GM12865 (cell line): ENCODE results near the gene SAE1.

ENCODE experiments used
- DNase-seq: peaks from one replicate; pipeline ENCODE4 v3.0.0; 2010; ENCODE audit warnings: low read depth
- H3K4me3 ChIP-seq: 2 replicates; pipeline ENCODE4 v1.5.1; 2011; ENCODE audit warnings: mild to moderate bottlenecking, low read depth, low read length, control low read depth
- TF ChIP-seq, protein P1 (sequence below): IDR thresholded peaks from 2 replicates; pipeline ENCODE4 v1.5.1; 2011; ENCODE audit warnings: low read length, control low read depth, low read depth, inconsistent platforms; ENCODE audit not compliant: insufficient read depth; ENCODE audit errors: missing control alignments

Gene SAE1

DNA sequence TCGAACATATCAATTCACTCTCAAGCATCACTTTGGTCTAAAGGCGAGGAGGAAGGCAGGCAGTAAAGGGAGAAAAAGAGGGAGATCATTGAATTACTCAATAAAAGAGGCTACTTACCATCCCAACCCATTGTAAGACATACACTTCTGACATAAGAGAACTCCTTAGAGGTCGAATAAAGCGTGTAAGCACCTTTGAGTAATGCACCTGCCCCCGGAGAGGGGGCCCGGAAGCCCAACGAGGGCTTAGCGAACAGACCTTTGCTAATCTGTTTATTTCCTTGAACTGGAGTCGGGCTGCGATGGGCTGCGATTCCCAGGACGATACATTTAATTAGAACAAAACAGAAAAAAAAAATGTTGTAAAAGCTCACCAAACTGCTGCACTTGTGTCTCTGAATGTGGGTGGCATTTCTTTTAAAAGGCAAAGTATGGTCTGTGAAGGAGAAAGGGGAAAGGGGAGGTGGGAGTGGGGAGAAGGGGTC lies 20.1 kb upstream of the SAE1 start:
- H3K4me3 ChIP-seq: peak overlapping the region; percentile 98
- DNase-seq: peak; percentile 59
- TF ChIP-seq, protein P1, sequence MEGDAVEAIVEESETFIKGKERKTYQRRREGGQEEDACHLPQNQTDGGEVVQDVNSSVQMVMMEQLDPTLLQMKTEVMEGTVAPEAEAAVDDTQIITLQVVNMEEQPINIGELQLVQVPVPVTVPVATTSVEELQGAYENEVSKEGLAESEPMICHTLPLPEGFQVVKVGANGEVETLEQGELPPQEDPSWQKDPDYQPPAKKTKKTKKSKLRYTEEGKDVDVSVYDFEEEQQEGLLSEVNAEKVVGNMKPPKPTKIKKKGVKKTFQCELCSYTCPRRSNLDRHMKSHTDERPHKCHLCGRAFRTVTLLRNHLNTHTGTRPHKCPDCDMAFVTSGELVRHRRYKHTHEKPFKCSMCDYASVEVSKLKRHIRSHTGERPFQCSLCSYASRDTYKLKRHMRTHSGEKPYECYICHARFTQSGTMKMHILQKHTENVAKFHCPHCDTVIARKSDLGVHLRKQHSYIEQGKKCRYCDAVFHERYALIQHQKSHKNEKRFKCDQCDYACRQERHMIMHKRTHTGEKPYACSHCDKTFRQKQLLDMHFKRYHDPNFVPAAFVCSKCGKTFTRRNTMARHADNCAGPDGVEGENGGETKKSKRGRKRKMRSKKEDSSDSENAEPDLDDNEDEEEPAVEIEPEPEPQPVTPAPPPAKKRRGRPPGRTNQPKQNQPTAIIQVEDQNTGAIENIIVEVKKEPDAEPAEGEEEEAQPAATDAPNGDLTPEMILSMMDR: no peak

DNA sequence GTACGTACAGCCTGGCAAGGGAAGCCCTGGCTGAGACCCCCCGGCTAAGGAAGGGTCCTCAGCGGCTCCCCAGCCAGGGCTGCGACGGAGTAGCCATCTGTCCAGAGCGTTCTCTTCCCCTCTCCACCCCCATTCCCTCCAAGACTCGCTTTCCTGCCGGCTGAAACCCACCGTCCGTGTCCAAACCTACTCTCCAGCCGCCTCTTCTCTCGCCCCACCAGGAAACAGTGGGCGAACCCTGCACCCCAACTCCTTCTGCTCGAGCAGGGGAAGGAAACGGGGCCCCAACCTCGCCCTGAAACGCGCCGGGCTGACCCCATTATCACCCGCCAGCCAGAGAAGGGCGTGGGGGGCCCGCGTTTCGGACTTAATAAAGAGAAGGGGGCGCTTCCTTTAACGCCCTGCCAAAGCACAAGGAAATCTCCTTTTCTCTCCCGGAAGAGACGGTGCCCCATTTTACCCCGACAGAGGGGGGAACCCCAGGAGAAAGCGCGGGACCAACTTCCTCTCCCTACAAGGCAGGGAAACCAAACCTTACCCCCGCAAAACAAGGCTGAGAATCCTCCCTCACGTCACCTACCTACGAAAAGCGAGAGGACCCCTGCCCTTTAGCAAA lies 19.5 kb upstream of the SAE1 start:
- peak; percentile 70 for DNase-seq
- peak overlapping the region; percentile 98 for H3K4me3 ChIP-seq
- TF ChIP-seq, protein P1: no peak

DNA sequence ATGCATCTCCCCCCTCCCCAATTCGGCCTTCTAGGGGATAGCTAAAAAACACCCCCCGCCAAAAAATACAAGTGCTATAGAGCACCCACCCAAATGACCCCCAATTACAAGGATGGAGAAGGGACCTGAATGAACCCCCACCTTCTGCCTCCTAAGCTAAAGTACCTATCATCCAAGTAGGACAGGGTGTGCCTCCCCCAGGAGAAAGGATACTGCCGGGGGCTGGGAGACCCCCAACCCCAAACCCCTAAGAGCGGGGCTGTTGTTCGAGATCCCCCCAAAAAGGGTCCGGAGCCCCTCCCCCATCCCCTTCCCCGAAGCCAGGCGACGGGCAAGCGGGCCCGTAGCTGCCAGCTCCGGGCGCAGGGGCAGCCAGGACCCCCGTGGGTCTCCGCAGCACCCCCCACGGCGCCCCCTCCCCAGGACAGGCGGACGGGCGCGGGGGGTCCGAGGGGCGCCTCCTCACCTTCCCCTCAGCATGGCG lies 18.9 kb upstream of the SAE1 start:
- TF ChIP-seq, protein P1: no peak
- peak overlapping the region; percentile 98 for H3K4me3 ChIP-seq
- DNase-seq: no peak

DNA sequence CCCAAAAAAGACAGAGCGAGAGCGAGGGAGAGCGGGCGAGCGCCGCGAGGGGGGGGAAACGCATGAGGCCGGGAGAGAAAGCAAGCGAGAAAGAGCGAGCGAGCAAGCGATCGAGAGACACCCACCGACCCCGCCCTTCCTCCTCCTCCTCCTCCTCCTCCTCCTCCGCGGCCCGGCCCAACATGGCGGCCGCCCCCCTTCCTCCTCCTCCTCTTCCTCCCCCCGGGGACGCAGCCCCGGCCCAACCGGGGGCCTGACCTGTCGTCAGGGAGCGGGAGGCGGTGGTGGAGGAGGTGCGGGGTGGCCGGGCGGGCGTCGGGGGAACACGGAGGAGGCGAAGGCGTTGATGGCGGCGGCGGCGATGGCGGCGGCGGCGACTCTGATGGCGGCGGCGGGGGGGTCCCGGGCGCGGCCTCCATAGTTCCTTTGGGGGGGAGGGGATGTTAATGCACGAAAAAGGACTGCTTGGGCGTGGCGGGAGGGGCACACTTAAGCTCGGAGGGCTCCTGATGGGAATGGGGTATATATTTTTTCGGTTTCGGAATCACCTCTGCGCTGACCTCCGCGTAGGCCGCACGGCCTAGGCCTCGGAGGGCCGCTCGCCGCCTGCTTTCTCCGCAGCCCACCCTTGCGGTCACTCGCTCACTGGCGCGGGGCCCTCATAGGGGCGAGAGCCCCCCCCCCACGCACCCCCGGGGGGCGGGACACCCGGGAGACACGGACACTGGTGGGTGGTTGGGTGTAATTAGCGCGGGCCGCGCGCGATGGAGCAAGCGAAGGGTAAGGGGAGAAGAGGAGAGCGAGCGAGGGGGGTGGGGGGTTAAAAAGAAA lies 18.3 kb upstream of the SAE1 start:
- TF ChIP-seq, protein P1: no peak
- DNase-seq: peak; percentile 95

DNA sequence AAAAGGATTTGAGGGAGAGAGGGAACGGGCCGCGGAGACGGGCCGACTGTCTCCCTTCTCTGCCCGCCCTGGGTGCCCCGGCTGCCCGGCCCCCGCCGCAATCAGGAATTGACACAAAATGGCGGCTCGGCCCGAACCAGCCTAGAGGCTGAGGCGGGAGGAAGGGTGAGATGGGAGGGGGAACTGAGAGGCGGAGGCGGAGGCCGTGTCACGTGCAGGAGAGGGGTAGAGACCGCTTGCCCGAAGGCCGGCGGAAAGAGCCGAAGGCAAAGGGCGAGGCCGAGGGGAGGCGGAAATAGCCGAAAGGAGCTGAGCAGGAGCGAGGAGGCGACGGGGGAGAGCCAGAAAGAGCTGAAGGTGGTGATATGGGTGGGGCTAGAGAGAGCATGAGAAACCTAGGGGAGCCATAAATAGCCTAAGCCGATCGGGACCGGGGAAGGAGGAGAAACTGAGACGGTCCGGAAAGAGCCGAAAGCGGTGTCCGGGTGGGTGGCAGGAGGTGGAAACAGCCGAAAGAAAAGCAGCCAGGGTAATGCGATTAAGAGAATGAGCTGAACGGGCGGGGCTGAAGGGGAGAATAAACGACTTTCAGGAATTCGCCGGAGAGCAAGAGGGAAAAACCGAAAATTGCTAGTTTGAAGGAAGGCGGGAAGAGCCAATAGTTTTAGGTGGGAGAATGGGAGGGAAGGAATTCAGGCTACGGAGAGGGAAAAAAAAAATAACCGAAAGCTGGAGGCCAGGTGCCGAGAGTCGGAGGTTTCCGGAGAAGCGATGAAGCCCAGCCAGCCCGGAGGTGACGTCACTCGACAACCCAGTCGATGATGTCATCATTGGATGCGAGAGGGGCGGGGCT lies 17.4 kb upstream of the SAE1 start, which contains the start of gene ZC3H4:
Gene ZC3H4 (minus strand): TSS at position 780 of the 853 bp plus-strand sequence. CDS start 1,192 bp downstream, outside the sequence.
- TF ChIP-seq, protein P1: no peak
- peak within 1 kb of the TSS; percentile 98 for H3K4me3 ChIP-seq
- DNase-seq: peak; percentile 100

More for the DNA sequence above, 18.3 kb upstream of the SAE1 start:
- peak overlapping the region; percentile 98 for H3K4me3 ChIP-seq
